Activated T-cell treated with anti-CD3 and anti-CD28 coated beads for 48 hours (primary cell): ENCODE results near the gene TAF11L14.

Experiments used
- DNase-seq: peaks from one replicate; pipeline ENCODE4 v3.0.0-alpha.2; 2020; ENCODE audit warnings: low read depth

The TAF11L14 gene

DNA sequence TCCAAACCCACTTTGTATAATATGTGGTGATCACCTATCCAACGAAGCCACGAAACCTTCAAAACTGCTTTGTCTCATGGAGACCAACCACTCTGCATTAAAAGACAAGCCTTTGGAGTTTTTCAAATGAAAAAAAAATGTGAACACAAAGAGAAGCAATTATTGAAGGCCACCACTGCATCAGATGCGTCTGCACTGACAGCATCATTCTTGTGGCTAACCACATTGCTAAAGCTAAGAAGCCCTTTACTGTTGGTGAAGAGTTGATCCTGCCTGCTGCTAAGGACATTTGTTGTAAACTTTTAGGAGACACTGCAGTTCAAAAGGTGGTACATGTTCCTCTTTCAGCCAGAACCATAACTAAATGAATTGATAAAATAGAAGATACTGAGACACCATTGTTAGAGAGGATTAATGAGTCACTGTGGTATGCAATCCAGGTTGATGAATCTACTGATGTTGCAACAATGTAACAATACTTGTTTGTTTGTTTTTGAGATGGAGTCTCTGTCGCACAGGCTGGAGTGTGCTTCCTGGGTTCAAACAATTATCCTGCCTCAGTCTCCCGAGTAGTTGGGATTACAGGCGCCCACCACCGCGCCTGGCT lies 45.4 kb downstream of the TAF11L14 start:
- DNase-seq, result no peak

DNA sequence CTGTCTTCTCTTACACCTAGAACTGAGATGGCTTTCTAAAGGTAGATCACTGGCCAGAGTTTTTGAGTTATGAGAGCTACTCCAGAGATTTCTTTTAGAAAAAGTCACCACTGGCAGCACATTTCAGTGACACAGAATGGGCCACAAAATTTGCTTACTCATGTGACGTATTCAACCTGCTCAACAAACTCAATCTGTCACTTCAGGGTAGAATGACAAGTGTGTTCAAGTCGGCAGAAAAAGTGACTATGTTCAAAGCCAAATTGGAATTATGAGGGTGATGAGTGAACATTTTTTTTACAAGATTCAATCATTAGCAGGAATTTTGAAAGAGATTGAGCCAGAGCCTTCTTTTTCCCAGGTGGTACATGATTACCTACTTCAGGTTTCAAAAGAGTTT lies 46.5 kb downstream of the TAF11L14 start:
- DNase-seq, result no peak
